Right lobe of liver (tissue), 4 donors: ENCODE results near the gene NR6A1.
"Not testable (repeated sequence)": the region's sequence is repeated elsewhere in the genome, so short reads cannot be mapped to it uniquely, and the experiment has no call there.

Experiments
- CTCF ChIP-seq, 4 donors: fragments of 200-600 bp in 3 of 4; fragments of 450-650 bp in 1 of 4; IDR thresholded peaks; one replicate each; pipeline versions ENCODE4 v1.5.1 to v1.8.0; 2016 to 2022; ENCODE audit warnings: antibody characterized with exemption in 4 of 4, mild to moderate bottlenecking in 2 of 4
- POLR2A ChIP-seq: fragments of 450-650 bp; IDR thresholded peaks from one replicate; pipeline ENCODE4 v1.6.1; 2017; ENCODE audit warnings: antibody characterized with exemption, mild to moderate bottlenecking
- donor health status: DM: no; HTN: no; CAD: no.
- donor health status: DM: no; HTN: no; CAD: no.
- donor health status: DM: no; HTN: yes; CAD: no.

GRCh38 chr9:124615840-124616239 lies 155.3 kb downstream of the NR6A1 start:
- TF ChIP-seq CTCF (IDR thresholded peaks at IDR 0.05); POLR2A: not testable (repeated sequence)
